WTC11 (cell line): Measurements from ENCODE around the gene STXBP6. TPM values are rescaled to one million over a fixed set of nuclear protein-coding genes. Genes with fewer than 3 reads are reported as not detected.

ENCODE experiments used
- ATAC-seq: fragments of 200-7000 bp; cut with Tn5 transposase; 2 replicates; pipeline ENCODE4 v1.10.0; 2021; ENCODE audit warnings: mild to moderate bottlenecking, moderate library complexity
- CTCF ChIA-PET: fragments of 300-600 bp; sonication (Branson Sonifier 250); formaldehyde crosslinking; loops from one replicate; lab custom pipeline; 2021; ENCODE audit warnings: antibody characterized with exemption; lab: Charles Lee
- POLR2A ChIA-PET: fragments of 350-600 bp; sonication (Branson Sonifier 250); formaldehyde crosslinking; loops from one replicate; lab custom pipeline; 2021; ENCODE audit warnings: antibody characterized with exemption; lab: Charles Lee
- DNase-seq: peaks from one replicate; pipeline ENCODE4 v3.0.0; 2021; ENCODE audit warnings: low spot score
- H3K27ac Mint-ChIP-seq: 2 replicates; pipeline ENCODE4 v1.8.0; 2021; ENCODE audit warnings: mixed read lengths
- H3K27me3 Mint-ChIP-seq: 2 replicates; pipeline ENCODE4 v1.8.0; 2021; ENCODE audit warnings: low read depth, mild to moderate bottlenecking, moderate library complexity, mixed read lengths
- H3K36me3 Mint-ChIP-seq: 2 replicates; pipeline ENCODE4 v1.8.0; 2021; ENCODE audit warnings: mixed read lengths
- H3K4me1 Mint-ChIP-seq: 2 replicates; pipeline ENCODE4 v1.8.0; 2022; ENCODE audit warnings: mixed read lengths
- H3K4me3 Mint-ChIP-seq: 2 replicates; pipeline ENCODE4 v1.8.0; 2021; ENCODE audit warnings: mild to moderate bottlenecking, moderate library complexity, mixed read lengths
- H3K9me3 Mint-ChIP-seq: 2 replicates; pipeline ENCODE4 v1.8.0; 2021; ENCODE audit warnings: mixed read lengths
- ESRRA ChIP-seq: sonication (generic); formaldehyde crosslinking; IDR thresholded peaks from 2 replicates; pipeline ENCODE4 v1.8.1; 2022; ENCODE audit warnings: mild to moderate bottlenecking, missing genetic modification reagents, borderline replicate concordance
- FOXJ3 ChIP-seq: sonication (generic); formaldehyde crosslinking; IDR thresholded peaks from 2 replicates; pipeline ENCODE4 v1.9.0; 2021; ENCODE audit warnings: missing genetic modification reagents, mild to moderate bottlenecking, borderline replicate concordance
- GRHL2 ChIP-seq: fragments of 250-450 bp; sonication (Bioruptor Pico); IDR thresholded peaks from 2 replicates; pipeline ENCODE4 v1.8.0; 2022; ENCODE audit warnings: mild to moderate bottlenecking, moderate library complexity; ENCODE audit not compliant: insufficient replicate concordance, severe bottlenecking
- GTF2I ChIP-seq: fragments of 250-450 bp; sonication (Bioruptor Pico); conservative IDR thresholded peaks from 2 replicates; pipeline ENCODE4 v1.4.0; 2021; ENCODE audit warnings: mild to moderate bottlenecking
- HMGA2 ChIP-seq: fragments of 250-450 bp; sonication (Bioruptor Pico); IDR thresholded peaks from 2 replicates; pipeline ENCODE4 v1.4.0; 2021; ENCODE audit warnings: mild to moderate bottlenecking, moderate library complexity
- KAT7 ChIP-seq: sonication (generic); formaldehyde crosslinking; IDR thresholded peaks from 2 replicates; pipeline ENCODE4 v1.8.1; 2023; ENCODE audit warnings: missing genetic modification reagents, mild to moderate bottlenecking, borderline replicate concordance
- MYBL2 ChIP-seq: sonication (generic); formaldehyde crosslinking; IDR thresholded peaks from 2 replicates; pipeline ENCODE4 v1.8.1; 2023; ENCODE audit warnings: mild to moderate bottlenecking, moderate library complexity, missing genetic modification reagents
- NFYB ChIP-seq: sonication (generic); formaldehyde crosslinking; conservative IDR thresholded peaks from 2 replicates; pipeline ENCODE4 v1.8.0; 2022; ENCODE audit warnings: low read depth, missing genetic modification reagents
- PRRX2 ChIP-seq: fragments of 250-450 bp; sonication (Bioruptor Pico); IDR thresholded peaks from 2 replicates; pipeline ENCODE4 v1.8.0; 2021; ENCODE audit warnings: mild to moderate bottlenecking
- RORB ChIP-seq: fragments of 250-450 bp; sonication (Bioruptor Pico); IDR thresholded peaks from 2 replicates; pipeline ENCODE4 v1.9.0; 2021; ENCODE audit warnings: mild to moderate bottlenecking
- SMAD4 ChIP-seq: sonication (generic); formaldehyde crosslinking; IDR thresholded peaks from 2 replicates; pipeline ENCODE4 v1.8.0; 2022; ENCODE audit warnings: mild to moderate bottlenecking, missing genetic modification reagents
- SP1 ChIP-seq: sonication (generic); formaldehyde crosslinking; conservative IDR thresholded peaks from 2 replicates; pipeline ENCODE4 v1.8.1; 2022; ENCODE audit warnings: missing genetic modification reagents
- TEAD4 ChIP-seq: sonication (generic); formaldehyde crosslinking; IDR thresholded peaks from 2 replicates; pipeline ENCODE4 v1.8.0; 2022; ENCODE audit warnings: mild to moderate bottlenecking, missing genetic modification reagents
- ZNF138 ChIP-seq: sonication (generic); formaldehyde crosslinking; conservative IDR thresholded peaks from 2 replicates; pipeline ENCODE4 v1.8.1; 2022; ENCODE audit warnings: mild to moderate bottlenecking, moderate library complexity, missing genetic modification reagents
- ZNF219 ChIP-seq: sonication (generic); formaldehyde crosslinking; IDR thresholded peaks from 2 replicates; pipeline ENCODE4 v1.8.0; 2023; ENCODE audit warnings: missing genetic modification reagents, mild to moderate bottlenecking, borderline replicate concordance
- ZNF263 ChIP-seq: sonication (generic); formaldehyde crosslinking; IDR thresholded peaks from 2 replicates; pipeline ENCODE4 v1.8.1; 2022; ENCODE audit warnings: low read depth, mild to moderate bottlenecking, moderate library complexity, missing genetic modification reagents
- ZNF423 ChIP-seq: fragments of 250-450 bp; sonication (Bioruptor Pico); IDR thresholded peaks from 2 replicates; pipeline ENCODE4 v2.1.2; 2022; ENCODE audit warnings: mild to moderate bottlenecking, moderate library complexity
- total RNA-seq: library from RNA; stranded (reverse); gene quantifications from 3 replicates; pipeline ENCODE4 v1.2.3, GENCODE V29; 2021
- TF ChIP-seq, protein P1 (sequence below): fragments of 250-450 bp; sonication (Bioruptor Pico); conservative IDR thresholded peaks from 2 replicates; pipeline ENCODE4 v1.9.0; 2021; ENCODE audit warnings: mild to moderate bottlenecking
- TF ChIP-seq, protein P2 (sequence below): sonication (generic); formaldehyde crosslinking; IDR thresholded peaks from 2 replicates; pipeline ENCODE4 v1.8.0; 2022; ENCODE audit warnings: mild to moderate bottlenecking, missing genetic modification reagents
- TF ChIP-seq, protein P3 (sequence below): sonication (generic); formaldehyde crosslinking; IDR thresholded peaks from 2 replicates; pipeline ENCODE4 v1.8.0; 2022; ENCODE audit warnings: missing genetic modification reagents
- TF ChIP-seq, protein P4 (sequence below): sonication (generic); formaldehyde crosslinking; IDR thresholded peaks from 2 replicates; pipeline ENCODE4 v1.8.0; 2022; ENCODE audit warnings: mild to moderate bottlenecking, missing genetic modification reagents
- TF ChIP-seq, protein P5 (sequence below): sonication (generic); formaldehyde crosslinking; IDR thresholded peaks from 2 replicates; pipeline ENCODE4 v1.8.1; 2022; ENCODE audit warnings: mild to moderate bottlenecking, moderate library complexity, missing genetic modification reagents

The STXBP6 gene
- total RNA-seq, 1 experiment from 2014 or later, result 4.2 TPM

DNA sequence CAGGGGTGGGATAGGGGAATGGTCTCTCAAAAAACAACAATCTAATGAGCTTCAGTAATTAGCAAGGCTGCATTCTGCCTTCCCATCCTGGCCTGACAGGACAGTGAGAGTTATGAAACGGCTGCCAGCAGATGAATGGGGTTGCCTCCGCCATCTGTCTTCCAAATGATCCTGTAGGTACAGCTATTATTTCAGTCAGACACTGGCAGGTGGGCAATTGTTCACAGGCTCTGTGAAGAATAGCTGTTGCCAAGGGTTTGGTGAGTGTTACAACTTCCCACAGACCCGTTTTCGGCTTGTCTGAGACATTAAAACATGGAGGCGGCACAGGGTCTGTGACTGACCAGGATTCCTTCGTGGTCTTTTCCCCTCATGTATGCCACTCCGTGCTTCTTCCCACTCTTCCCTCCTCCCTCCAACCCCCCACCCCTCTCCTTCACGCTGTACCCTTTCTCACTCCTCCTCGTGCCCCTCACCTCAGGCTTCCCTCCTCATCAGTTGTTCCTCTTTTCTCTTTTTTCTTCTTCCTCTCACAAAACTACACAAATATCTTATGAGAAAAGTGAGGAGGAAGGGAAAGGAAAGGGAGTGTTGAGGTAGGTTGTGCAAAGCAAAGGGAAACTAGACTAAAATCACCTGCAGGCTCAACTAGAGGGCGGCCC, 255.2 kb downstream of the STXBP6 start:
- H3K9me3 Mint-ChIP-seq, result peaks cover 16% of the 10 kb centered on the region
- ChIA-PET CTCF (interaction anchor here (2.0 kb wide), 1 partner anchor 12 kb away, joined by 8 read pairs; no protein-coding TSS in a partner anchor), POLR2A (no interaction called here)
- H3K27ac Mint-ChIP-seq, result no peak overlapping the region
- TF ChIP-seq ZNF219 (CRISPR knock-in tag) (no peak), PRRX2 (CRISPR knock-in tag) (no peak)
- H3K27me3 Mint-ChIP-seq, result peaks cover 3% of the 10 kb centered on the region; the same call in 1 of the 2 replicates
- H3K36me3 Mint-ChIP-seq, result no peaks in the 10 kb centered on the region
- DNase-seq, result no peak
- peaks cover 8% of the 10 kb centered on the region for H3K4me1 Mint-ChIP-seq
- H3K4me3 Mint-ChIP-seq, result no peak overlapping the region
- no peak for ATAC-seq

DNA sequence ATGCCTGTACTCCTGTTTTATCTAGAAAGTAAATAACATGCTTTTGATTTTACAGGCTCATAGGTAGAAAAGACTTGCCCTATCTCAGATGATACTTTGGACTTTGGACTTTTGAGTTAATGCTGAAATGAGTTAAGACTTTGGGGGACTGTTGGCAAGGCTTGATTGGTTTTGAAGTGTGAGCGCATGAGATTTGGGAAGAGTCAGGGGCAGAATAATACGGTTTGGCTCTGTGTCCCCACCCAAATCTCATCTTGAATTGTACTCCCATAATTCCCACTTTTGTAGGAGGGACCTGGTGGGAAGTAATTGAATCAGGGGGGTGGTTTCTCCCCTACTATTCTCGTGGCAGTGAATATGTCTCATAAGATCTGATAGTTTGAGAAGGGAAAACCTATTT, 259.8 kb downstream of the STXBP6 start:
- Mint-ChIP-seq H3K27ac (no peak overlapping the region), H3K36me3 (no peaks in the 10 kb centered on the region), H3K4me1 (peaks cover 5% of the 10 kb centered on the region; the same call in 1 of the 2 replicates), H3K27me3 (peaks cover 3% of the 10 kb centered on the region; the same call in 1 of the 2 replicates), H3K4me3 (no peak overlapping the region), H3K9me3 (peaks cover 9% of the 10 kb centered on the region)
- POLR2A ChIA-PET, result no interaction called here
- CTCF ChIA-PET, result no interaction called here
- no peak for ATAC-seq
- no peak for TF ChIP-seq FOXJ3 (CRISPR knock-in tag)
- TF ChIP-seq, protein P1, sequence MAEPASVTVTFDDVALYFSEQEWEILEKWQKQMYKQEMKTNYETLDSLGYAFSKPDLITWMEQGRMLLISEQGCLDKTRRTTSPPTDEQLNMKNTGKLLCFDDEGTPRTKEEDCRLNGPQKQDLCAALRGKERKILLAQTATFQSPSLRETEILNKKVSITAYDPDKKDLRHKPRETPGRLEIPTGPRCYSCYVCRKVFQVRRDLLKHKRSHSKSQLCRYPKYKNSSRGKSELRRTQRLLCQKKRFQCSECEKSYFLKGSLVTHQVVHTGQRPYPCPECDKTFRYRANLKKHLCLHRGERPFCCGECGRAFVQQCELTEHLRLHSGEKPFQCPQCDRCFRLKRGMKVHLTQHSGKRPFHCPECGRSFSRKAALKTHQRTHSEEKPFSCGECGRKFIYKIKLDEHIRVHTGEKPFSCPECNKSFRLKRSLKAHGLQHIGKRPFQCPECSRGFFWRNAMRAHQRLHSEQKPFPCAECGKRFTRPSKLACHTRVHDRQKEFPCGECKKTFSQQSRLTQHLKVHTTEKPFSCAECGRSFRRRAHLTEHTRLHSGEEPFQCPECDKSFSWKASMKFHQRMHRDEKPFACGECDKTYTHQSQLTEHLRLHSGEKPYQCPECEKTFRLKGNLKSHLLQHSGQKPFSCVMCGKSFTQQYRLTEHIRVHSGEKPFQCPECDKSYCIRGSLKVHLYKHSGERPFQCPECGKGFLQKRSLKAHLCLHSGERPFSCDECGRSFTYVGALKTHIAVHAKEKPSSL (CRISPR knock-in tag), result no peak
- no peak for TF ChIP-seq ZNF263
- no peak for TF ChIP-seq GRHL2 (CRISPR knock-in tag)
- TF ChIP-seq, protein P2, sequence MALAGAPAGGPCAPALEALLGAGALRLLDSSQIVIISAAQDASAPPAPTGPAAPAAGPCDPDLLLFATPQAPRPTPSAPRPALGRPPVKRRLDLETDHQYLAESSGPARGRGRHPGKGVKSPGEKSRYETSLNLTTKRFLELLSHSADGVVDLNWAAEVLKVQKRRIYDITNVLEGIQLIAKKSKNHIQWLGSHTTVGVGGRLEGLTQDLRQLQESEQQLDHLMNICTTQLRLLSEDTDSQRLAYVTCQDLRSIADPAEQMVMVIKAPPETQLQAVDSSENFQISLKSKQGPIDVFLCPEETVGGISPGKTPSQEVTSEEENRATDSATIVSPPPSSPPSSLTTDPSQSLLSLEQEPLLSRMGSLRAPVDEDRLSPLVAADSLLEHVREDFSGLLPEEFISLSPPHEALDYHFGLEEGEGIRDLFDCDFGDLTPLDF (CRISPR knock-in tag), result no peak
- DNase-seq, result no peak

DNA sequence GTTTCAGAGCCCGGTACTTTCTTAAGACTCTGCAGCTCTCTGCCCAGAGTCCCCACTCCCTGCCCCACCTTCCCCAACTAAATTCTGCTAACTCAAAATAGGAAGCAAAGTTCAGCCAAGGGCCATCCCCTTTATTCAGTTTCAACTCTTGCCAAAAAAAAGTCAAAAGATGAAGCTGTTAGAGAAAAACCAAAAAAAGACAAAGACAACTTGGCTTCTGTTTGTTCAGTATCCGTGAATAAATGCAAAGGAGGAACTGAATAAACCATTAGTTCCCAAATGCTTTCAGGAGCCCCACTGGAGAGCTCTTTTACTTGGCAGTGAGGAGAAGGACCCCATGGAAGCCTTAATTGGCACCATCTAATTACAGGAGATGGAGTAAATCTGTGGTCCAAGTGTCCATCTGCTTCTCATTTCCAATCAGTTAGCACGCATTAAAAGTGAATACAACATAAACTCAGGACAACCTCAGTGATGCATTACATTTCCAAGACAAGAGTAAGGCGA, 260.5 kb downstream of the STXBP6 start:
- H3K36me3 Mint-ChIP-seq, result no peaks in the 10 kb centered on the region
- H3K27ac Mint-ChIP-seq, result no peak overlapping the region
- peaks cover 3% of the 10 kb centered on the region; the same call in 1 of the 2 replicates for H3K27me3 Mint-ChIP-seq
- DNase-seq (no peak), ATAC-seq (no peak)
- H3K4me3 Mint-ChIP-seq, result no peak overlapping the region
- POLR2A ChIA-PET, result no interaction called here
- CTCF ChIA-PET, result interaction anchor here (1.0 to 2.5 kb wide), 2 partner anchors 17 to 99 kb away, joined by 3 to 13 read pairs; no protein-coding TSS in a partner anchor
- peaks cover 9% of the 10 kb centered on the region for H3K9me3 Mint-ChIP-seq
- TF ChIP-seq NFYB (CRISPR knock-in tag) (no peak), KAT7 (CRISPR knock-in tag) (no peak), SMAD4 (CRISPR knock-in tag) (no peak), TEAD4 (CRISPR knock-in tag) (no peak), MYBL2 (CRISPR knock-in tag) (no peak), ZNF138 (CRISPR knock-in tag) (no peak), PRRX2 (CRISPR knock-in tag) (no peak), ZNF423 (no peak), HMGA2 (no peak), SP1 (CRISPR knock-in tag) (no peak), ZNF219 (CRISPR knock-in tag) (no peak), GTF2I (no peak), RORB (CRISPR knock-in tag) (no peak), ESRRA (CRISPR knock-in tag) (no peak)
- TF ChIP-seq, protein P3, sequence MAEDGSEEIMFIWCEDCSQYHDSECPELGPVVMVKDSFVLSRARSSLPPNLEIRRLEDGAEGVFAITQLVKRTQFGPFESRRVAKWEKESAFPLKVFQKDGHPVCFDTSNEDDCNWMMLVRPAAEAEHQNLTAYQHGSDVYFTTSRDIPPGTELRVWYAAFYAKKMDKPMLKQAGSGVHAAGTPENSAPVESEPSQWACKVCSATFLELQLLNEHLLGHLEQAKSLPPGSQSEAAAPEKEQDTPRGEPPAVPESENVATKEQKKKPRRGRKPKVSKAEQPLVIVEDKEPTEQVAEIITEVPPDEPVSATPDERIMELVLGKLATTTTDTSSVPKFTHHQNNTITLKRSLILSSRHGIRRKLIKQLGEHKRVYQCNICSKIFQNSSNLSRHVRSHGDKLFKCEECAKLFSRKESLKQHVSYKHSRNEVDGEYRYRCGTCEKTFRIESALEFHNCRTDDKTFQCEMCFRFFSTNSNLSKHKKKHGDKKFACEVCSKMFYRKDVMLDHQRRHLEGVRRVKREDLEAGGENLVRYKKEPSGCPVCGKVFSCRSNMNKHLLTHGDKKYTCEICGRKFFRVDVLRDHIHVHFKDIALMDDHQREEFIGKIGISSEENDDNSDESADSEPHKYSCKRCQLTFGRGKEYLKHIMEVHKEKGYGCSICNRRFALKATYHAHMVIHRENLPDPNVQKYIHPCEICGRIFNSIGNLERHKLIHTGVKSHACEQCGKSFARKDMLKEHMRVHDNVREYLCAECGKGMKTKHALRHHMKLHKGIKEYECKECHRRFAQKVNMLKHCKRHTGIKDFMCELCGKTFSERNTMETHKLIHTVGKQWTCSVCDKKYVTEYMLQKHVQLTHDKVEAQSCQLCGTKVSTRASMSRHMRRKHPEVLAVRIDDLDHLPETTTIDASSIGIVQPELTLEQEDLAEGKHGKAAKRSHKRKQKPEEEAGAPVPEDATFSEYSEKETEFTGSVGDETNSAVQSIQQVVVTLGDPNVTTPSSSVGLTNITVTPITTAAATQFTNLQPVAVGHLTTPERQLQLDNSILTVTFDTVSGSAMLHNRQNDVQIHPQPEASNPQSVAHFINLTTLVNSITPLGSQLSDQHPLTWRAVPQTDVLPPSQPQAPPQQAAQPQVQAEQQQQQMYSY (CRISPR knock-in tag), result no peak
- TF ChIP-seq, protein P4, sequence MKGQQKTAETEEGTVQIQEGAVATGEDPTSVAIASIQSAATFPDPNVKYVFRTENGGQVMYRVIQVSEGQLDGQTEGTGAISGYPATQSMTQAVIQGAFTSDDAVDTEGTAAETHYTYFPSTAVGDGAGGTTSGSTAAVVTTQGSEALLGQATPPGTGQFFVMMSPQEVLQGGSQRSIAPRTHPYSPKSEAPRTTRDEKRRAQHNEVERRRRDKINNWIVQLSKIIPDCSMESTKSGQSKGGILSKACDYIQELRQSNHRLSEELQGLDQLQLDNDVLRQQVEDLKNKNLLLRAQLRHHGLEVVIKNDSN, result no peak
- TF ChIP-seq, protein P5, sequence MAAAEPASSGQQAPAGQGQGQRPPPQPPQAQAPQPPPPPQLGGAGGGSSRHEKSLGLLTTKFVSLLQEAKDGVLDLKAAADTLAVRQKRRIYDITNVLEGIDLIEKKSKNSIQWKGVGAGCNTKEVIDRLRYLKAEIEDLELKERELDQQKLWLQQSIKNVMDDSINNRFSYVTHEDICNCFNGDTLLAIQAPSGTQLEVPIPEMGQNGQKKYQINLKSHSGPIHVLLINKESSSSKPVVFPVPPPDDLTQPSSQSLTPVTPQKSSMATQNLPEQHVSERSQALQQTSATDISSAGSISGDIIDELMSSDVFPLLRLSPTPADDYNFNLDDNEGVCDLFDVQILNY (CRISPR knock-in tag), result no peak
- peaks cover 5% of the 10 kb centered on the region; the same call in 1 of the 2 replicates for H3K4me1 Mint-ChIP-seq
